Vagina (tissue), 2 donors: ENCODE measurements around the gene NCS1.

ENCODE experiments used
- POLR2A ChIP-seq, 2 donors: fragments of 450-650 bp; IDR thresholded peaks; one replicate each; pipeline ENCODE4 v1.6.1; 2017; ENCODE audit warnings: antibody characterized with exemption in 2 of 2, mild to moderate bottlenecking in 2 of 2, moderate library complexity in 2 of 2
- POLR2AphosphoS5 ChIP-seq, 2 donors: sonication (generic); formaldehyde crosslinking; IDR thresholded peaks; one replicate each; pipeline ENCODE4 v1.9.0; 2017; ENCODE audit warnings: antibody characterized with exemption in 2 of 2, mild to moderate bottlenecking in 2 of 2, low read depth in 1 of 2; ENCODE audit not compliant: insufficient read depth in 1 of 2
- TF ChIP-seq, protein P1 (sequence below), 3 experiments: fragments of 450-650 bp in 2 of 3; fragments of 200-600 bp in 1 of 3; sonication (generic) in 1 of 3; IDR thresholded peaks; one replicate each; pipeline ENCODE4 v1.5.1; 2017 to 2019; ENCODE audit warnings: antibody characterized with exemption in 3 of 3, mild to moderate bottlenecking in 2 of 3, moderate library complexity in 2 of 3

DNA sequence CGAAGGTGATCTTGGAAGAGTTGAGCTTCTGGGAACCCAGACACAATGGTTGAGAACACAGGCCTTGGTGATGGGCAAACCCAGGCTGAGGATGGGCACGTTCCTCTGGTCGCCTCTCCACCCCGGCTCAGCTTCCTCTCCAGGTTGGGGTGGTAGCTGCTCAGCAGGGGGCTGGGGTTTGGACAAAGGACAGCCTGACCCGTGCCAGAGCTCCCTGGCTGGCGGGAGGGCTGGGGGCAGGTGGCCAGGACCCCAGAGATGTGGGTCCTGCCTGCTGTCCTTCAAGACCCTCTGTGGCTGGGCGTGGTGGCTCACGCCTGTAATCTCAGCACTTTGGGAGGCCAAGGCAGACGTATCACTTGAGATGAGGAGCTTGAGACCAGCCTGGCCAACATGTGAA lies 25.2 kb downstream of the NCS1 start:
- no peak for TF ChIP-seq POLR2AphosphoS5 (IDR thresholded peaks at IDR 0.05; ENCODE audit: insufficient read depth in 1 of 2, low read depth in 1 of 2)
- TF ChIP-seq, protein P1, sequence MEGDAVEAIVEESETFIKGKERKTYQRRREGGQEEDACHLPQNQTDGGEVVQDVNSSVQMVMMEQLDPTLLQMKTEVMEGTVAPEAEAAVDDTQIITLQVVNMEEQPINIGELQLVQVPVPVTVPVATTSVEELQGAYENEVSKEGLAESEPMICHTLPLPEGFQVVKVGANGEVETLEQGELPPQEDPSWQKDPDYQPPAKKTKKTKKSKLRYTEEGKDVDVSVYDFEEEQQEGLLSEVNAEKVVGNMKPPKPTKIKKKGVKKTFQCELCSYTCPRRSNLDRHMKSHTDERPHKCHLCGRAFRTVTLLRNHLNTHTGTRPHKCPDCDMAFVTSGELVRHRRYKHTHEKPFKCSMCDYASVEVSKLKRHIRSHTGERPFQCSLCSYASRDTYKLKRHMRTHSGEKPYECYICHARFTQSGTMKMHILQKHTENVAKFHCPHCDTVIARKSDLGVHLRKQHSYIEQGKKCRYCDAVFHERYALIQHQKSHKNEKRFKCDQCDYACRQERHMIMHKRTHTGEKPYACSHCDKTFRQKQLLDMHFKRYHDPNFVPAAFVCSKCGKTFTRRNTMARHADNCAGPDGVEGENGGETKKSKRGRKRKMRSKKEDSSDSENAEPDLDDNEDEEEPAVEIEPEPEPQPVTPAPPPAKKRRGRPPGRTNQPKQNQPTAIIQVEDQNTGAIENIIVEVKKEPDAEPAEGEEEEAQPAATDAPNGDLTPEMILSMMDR (IDR thresholded peaks at IDR 0.05) = no peak
- no peak for TF ChIP-seq POLR2A (IDR thresholded peaks at IDR 0.05)
